ENCODE data around the gene WDR64. TPM values are rescaled to one million over a fixed set of nuclear protein-coding genes. Genes with fewer than 3 reads are reported as not detected.

Gene WDR64
- polyA plus RNA-seq, 2 of the 4 experiments (the other 2 are of a cell fraction): not detected

DNA sequence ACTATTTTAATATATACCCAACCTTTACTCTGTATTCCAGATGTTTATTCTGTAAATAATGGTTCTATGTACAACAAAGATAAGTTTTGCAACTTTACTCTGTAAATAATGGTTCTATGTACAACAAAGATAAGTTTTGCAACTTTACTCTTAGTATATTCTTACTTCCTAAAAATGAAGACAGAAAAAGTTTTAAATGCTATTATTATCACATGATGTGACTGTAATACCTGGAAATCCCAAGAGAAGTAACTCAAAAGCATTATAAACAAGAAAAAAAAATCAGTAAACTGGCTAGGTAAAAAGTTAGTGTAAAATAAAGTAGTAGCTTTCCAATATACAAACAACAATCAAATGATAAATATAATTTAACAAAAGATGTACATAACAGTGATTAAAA lies 177.4 kb downstream of the WDR64 start:
- ChIA-PET POLR2A (no interaction called here), CTCF (no interaction called here)
- no peak overlapping the region for H3K27ac ChIP-seq
- ATAC-seq (no peak), FAIRE-seq (peak; percentile 49), DNase-seq (ENCODE audit: low read depth in 1 of 2, low spot score in 1 of 2) (no peak)
- 0 out of 4 replicates have a peak, but pooled peaks of 1 of the 2 experiments have one; percentile 9 for TF ChIP-seq CEBPB (IDR thresholded peaks at IDR 0.05)
- TF ChIP-seq ZFP36 (IDR thresholded peaks at IDR 0.05; ENCODE audit: borderline replicate concordance, partially characterized antibody): no peak
- H3K4me3 ChIP-seq: no peak overlapping the region
- peaks cover 19% of the 10 kb centered on the region for H3K4me1 ChIP-seq
- H3K9me3 ChIP-seq: no peaks in the 10 kb centered on the region
- H3K4me2 ChIP-seq: peak overlapping the region; percentile 20; the same call in 2 of the 3 replicates

GRCh38 chr1:241834733-241835377 lies 182.8 kb downstream of the WDR64 start:
- Histone ChIP-seq H3K4me1 (peaks cover 29% of the 10 kb centered on the region), H3K27ac (no peak overlapping the region; a peak in 1 of 6 replicates), H3K4me3 (no peak overlapping the region), H3K9me3 (no peaks in the 10 kb centered on the region), H3K4me2 (no peak overlapping the region; the same call in 2 of the 3 replicates)
- DNase-seq (ENCODE audit: low read depth in 1 of 2, low spot score in 1 of 2) (peak; percentile 27 to 68), FAIRE-seq (peak; percentile 88), ATAC-seq (peak; percentile 64 to 73; a peak in 5 of 6 replicates)
- ChIA-PET CTCF (interaction anchor here (0.6 to 3.9 kb wide), 18 partner anchors 8 to 938 kb away, joined by 3 to 32 read pairs (median 4); partner anchors contain the start of genes EXO1 and KMO), POLR2A (no interaction called here)
- TF ChIP-seq, protein P1, sequence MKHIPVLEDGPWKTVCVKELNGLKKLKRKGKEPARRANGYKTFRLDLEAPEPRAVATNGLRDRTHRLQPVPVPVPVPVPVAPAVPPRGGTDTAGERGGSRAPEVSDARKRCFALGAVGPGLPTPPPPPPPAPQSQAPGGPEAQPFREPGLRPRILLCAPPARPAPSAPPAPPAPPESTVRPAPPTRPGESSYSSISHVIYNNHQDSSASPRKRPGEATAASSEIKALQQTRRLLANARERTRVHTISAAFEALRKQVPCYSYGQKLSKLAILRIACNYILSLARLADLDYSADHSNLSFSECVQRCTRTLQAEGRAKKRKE (CRISPR knock-in tag; IDR thresholded peaks at IDR 0.05; ENCODE audit: low read depth): no peak
- TF ChIP-seq FOSL2 (IDR thresholded peaks at IDR 0.05) (no peak), FOSL2 (CRISPR knock-in tag; IDR thresholded peaks at IDR 0.05) (no peak), ESRRA (IDR thresholded peaks at IDR 0.05; ENCODE audit: borderline replicate concordance, low read length) (no peak), MAFK (IDR thresholded peaks at IDR 0.05; ENCODE audit: partially characterized antibody) (no peak), RAD21 (conservative IDR thresholded peaks at IDR 0.05 in 1 of 2, IDR thresholded peaks at IDR 0.05 in 1 of 2) (peak; percentile 90), SREBF2 (IDR thresholded peaks at IDR 0.05) (no peak), SMC3 (IDR thresholded peaks at IDR 0.05) (peak; percentile 88), ZNF302 (CRISPR knock-in tag; IDR thresholded peaks at IDR 0.05) (no peak), RARB (CRISPR knock-in tag; IDR thresholded peaks at IDR 0.05) (no peak), MAZ (IDR thresholded peaks at IDR 0.05; ENCODE audit: borderline replicate concordance, low read depth, low read length) (no peak), EHF (CRISPR knock-in tag; IDR thresholded peaks at IDR 0.05) (no peak), MYC (IDR thresholded peaks at IDR 0.05; ENCODE audit: borderline replicate concordance, low read length) (no peak), JUNB (IDR thresholded peaks at IDR 0.05) (no peak), POLR2A (IDR thresholded peaks at IDR 0.05; ENCODE audit: low read length) (no peak), CTCF (IDR thresholded peaks at IDR 0.05) (peak; percentile 87)
- TF ChIP-seq, protein P2, sequence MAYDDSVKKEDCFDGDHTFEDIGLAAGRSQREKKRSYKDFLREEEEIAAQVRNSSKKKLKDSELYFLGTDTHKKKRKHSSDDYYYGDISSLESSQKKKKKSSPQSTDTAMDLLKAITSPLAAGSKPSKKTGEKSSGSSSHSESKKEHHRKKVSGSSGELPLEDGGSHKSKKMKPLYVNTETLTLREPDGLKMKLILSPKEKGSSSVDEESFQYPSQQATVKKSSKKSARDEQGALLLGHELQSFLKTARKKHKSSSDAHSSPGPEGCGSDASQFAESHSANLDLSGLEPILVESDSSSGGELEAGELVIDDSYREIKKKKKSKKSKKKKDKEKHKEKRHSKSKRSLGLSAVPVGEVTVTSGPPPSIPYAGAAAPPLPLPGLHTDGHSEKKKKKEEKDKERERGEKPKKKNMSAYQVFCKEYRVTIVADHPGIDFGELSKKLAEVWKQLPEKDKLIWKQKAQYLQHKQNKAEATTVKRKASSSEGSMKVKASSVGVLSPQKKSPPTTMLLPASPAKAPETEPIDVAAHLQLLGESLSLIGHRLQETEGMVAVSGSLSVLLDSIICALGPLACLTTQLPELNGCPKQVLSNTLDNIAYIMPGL (CRISPR knock-in tag; IDR thresholded peaks at IDR 0.05; ENCODE audit: borderline replicate concordance): no peak
- 3% methylated on average over 1 of the region's 1 CpG for WGBS (ENCODE audit: missing lambda C conversion rate)

DNA sequence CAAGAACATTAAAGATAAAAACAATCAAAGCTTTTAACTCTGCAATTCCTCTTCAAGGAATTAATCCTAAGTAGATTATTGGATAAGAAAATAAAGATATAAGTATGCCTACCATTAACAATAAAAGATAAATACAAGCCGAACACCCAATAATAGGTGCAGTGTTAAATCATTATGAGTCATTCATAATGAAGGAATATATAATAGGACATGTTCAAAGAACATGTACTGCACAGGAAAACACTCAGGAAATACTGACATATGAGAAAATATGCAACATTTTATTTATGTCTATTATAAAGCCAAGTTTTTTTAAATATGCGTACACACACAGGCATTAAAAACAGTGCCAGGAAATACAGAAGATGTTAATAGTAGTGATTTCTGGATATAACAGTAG lies 184.9 kb downstream of the WDR64 start:
- FAIRE-seq (no peak), ATAC-seq (no peak), DNase-seq (ENCODE audit: low read depth in 1 of 2, low spot score in 1 of 2) (no peak)
- H3K4me2 ChIP-seq: no peak overlapping the region
- peaks cover 27% of the 10 kb centered on the region for H3K4me1 ChIP-seq
- H3K9me3 ChIP-seq: no peaks in the 10 kb centered on the region
- TF ChIP-seq FOSL2 (IDR thresholded peaks at IDR 0.05) (no peak), FOSL2 (CRISPR knock-in tag; IDR thresholded peaks at IDR 0.05) (peak; percentile 25; the same call in 1 of the 2 replicates), MAZ (IDR thresholded peaks at IDR 0.05; ENCODE audit: borderline replicate concordance, low read depth, low read length) (no peak), JUN (IDR thresholded peaks at IDR 0.05) (no peak)
- no peak overlapping the region for H3K4me3 ChIP-seq
- H3K27ac ChIP-seq: no peak overlapping the region
- 88% methylated on average over 2 of the region's 2 CpGs for WGBS (ENCODE audit: missing lambda C conversion rate)
- POLR2A ChIA-PET: no interaction called here
- CTCF ChIA-PET: interaction anchor here (3.6 kb wide), 1 partner anchor 10 kb away, joined by 12 read pairs; the partner anchor contains the start of gene EXO1

All from A549 (cell line).